ENCODE data around the gene THEMIS2.
"Not testable (repeated sequence)": the region's sequence is repeated elsewhere in the genome, so short reads cannot be mapped to it uniquely, and the experiment has no call there.

Gene THEMIS2

GRCh38 chr1:27863538-27863915, 8.8 kb upstream of the THEMIS2 start:
- DNase-seq = no peak

DNA sequence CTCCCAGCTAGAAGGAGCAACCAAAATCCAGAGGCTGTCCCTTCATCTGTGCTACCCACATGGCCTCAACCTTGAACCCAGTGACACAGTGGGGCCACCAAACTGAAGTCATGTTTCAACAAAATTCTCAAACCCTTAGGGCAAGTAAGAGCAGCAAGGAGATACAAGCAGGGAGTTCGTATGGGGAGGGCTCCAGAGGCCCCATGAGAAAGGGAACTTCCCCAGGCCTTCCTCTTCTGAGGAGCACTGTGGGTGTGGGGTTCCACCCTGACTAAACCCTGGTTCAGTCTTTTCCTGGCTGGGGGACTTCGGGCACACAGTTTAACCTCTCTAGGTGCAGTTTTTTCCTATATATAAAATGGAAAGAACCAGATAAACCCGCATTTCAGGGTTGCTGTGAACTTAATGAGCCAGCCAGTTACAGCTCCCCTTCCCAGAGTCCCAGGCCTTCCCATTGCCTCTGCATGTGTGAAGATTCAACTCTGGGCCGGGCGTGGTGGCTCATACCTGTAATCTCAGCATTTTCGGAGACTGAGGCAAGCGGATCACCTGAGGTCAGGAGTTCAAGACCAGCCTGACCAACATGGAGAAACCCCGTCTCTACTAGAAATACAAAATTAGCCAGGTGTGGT, 8.0 kb upstream of the THEMIS2 start:
- DNase-seq = no peak

- DNase-seq = no peak
Observed at GRCh38 chr1:27865821-27866220, 6.5 kb upstream of the THEMIS2 start.

DNA sequence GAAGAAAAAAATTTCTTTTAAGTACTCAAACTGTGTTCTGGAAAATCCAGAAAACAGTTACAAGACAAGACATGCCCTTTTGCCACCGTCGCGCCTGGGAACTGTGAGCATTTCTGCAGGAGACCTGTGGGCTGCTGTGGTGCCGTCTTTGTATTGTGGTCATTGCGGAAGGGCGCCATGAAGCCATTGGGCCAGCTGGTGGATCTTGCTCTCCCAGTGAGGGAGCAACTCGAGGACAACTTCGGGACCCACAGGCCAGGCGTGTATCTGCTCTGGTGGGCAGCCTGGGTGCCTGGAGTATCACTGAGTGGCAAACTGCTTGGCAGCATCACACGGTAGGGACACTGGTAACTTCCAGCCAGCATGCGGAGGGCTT, 3.8 kb upstream of the THEMIS2 start:
- DNase-seq = no peak

DNA sequence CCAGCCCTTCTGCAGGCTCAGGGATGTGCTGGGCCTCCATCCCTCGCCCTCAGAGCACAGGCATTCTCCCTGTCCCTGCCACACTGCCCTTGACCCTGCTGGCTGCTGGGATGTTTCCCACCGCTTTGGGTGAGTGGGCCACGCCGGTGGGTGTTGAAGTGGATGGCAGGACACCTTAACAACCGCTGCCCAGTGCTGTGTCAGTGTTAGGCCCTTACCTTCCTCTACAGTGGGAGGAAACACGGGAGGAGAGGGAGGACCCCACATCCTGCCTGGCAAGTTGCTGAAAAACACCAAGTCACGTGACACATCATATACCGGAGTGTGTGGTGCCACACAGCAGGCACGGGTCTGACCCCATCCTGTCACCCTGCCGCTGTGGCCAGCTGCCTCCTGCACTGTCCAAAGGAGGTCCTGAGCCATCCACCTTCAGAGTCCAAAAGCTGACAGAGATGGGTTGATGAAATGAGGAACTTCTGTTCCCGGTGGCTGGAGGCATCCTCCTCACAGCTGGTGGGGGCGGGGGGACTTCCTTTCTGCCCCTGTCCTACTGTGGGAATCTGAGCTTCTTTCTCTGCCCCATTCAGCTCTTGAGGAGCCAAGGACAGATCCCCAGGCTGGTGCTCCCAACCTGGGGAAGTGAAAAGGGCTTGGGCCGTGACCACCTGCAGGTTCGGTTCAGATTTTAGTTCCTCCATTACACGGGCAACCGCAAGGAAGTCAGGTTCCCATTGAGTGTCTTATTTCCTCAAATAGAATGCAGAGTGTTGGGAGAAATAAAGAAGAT, 3.2 kb upstream of the THEMIS2 start:
- DNase-seq = no peak

- DNase-seq = no peak
Observed at GRCh38 chr1:27869719-27870085, 2.6 kb upstream of the THEMIS2 start.

DNA sequence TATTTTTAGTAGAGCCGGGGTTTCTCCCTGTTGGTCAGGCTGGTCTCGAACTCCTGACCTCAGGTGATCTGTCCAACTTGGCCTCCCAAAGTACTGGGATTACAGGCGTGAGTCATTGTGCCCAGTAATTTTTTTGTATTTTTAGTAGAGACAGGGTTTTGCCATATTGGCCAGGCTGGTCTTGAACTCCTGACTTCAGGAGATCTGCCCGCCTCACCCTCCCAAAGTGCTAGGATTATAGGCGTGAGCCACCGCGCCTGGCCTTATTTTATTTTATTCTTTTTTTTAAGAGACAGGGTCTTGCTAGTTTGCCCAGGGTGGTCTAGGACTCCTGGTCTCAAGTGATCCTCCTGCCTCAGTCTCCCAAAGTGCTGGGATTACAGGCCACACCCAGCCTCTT, 1.3 kb upstream of the THEMIS2 start:
- DNase-seq = not testable (repeated sequence)

DNA sequence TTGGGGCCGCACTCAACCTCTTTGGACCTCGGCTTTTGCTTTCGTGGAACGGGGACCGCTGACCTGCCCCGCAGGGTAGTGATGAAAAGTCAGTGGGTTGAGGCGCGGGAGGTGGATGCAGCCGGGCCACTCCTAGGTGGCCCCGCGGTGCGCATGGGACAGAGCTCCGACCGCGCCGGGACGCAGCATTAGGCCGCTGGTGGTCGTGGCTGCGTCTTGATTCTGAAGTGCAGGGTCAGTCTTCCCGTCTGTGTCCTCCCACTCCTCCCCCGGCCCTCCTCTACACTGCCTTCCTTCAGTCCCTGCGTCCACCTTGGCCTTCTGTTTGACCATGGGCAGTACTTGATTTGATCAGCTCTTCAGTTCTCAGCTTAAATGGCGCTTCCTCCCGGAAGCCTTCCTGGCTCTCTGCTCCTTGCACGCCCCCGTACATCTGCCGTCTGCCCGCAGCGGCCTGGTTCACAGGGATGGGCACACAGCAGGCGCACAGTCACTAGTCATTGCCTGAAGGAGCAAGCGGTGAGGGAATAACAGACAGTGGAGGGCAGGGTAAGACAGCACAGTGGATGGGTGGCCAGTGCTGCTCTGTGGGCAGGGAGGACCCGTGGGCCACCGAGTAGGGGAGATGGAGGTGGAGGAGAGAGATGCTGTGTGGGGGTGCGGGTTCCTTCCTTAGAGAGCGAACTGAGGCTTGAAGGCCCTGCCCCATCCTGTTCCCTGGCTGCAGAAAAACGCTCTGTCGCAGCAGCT, 633 bp downstream of the THEMIS2 start:
- DNase-seq = peak; percentile 56

DNA sequence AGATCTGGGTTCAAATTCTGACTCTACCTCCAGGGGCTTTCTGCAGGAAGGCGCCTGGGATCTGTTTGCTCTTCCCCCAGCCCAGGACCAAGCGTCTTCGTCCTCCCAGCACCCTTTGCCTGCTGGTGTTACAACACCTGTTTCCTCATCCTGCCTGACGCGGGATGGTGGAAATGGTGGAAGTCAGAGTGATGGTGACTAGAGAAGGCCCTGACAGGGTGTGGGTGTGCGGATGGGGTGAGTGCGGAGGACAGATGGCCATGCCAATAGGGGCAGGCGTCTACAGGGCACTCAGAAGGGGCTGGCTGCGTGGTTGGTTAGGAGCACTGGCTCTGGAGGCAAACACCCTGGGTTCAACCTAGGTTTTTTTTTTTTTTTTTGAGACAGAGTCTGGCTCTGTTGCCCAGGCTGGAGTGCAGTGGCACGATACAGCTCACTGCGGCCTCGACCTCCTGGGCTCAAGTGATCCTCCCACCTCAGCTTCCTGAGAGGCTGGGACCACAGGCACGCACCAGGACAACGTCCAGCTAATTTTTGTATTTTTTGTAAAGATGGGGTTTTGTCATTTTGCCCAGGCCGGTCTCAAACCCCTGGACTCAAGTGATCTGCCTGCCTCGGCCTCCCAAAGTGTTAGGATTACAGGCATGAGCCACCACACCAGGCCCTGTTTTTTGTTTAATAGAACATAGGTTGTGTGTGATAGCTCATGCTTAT, 1.5 kb downstream of the THEMIS2 start:
- no peak for DNase-seq

DNA sequence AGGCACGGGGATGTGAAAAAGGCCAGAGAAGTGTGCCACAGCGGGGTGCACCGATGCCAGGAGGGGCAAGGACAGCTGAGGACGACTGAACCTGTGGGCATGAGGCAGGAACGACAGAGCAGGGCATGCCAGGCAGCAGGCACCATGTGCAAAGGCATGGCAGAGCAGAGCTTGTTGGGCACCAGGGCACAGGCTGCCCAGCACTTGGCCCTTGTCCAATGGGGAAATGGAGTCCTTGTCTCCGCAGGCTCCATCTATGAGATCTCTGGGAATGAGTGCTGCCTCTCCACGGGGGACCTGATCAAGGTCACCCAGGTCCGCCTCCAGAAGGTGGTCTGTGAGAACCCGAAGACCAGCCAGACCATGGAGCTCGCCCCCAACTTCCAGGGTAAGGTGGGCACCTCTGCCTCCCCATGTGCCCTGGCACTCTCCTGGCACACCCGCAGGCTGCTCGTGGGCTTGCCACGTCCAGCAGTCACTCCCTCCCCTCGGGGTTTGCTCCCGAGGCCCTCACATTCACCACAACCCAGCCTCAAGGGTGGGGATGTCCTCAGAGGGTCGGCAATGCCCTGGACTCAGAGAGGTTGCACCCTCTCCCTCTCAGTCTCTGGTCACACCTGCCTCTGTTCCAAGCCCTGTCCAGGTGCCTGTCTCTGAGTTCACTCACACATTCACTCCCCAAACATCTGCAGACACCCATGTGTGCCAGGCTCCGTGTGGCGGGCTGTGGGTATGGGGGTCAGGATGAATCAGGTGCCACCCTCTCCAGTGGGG, 4.2 kb downstream of the THEMIS2 start:
- no peak for DNase-seq

DNA sequence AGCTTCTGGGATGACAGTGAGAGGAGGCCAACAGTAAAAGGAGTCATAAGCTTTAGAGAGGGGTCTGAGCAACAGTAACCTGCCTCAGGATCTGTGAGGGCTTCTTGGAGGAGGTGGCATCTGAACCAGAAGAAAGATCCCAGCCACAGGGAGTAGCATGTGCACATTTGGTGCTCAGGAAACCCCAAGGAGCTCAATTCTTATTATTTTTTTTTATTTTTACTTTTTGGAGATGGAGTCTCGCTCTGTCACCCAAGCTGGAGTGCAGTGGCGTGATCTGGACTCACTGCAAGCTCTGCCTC, 4.7 kb downstream of the THEMIS2 start:
- DNase-seq = no peak

GRCh38 chr1:27878039-27878438, 5.7 kb downstream of the THEMIS2 start:
- DNase-seq = no peak

DNA sequence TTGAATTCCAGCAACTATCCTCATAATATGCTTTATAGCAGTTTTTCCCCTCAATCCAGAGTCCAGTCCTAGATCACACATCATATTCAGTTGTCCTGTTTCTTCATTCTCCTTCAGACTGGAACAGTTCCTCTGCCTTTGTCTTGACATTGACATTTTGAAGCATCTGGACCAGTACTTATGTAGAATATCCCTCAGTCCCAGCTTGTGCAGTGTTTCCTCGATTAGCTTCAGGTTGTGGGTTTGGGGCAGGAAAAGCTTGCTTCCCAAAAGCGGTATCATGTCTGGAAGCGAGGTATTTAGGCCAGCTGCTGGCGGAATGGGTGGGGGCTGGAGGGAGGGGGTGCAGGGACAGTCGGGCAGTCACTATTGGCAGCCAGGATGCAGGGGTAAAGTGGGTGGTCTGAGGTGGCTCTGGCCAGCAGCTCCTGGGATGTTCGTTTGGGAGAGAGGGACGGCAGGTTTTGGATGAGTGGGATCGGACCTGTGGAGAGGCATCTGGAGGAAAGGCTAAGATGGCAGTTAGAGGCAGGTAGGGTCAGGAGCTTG, 6.5 kb downstream of the THEMIS2 start:
- DNase-seq = no peak

- no peak for DNase-seq
Observed at GRCh38 chr1:27879374-27880082, 7.2 kb downstream of the THEMIS2 start.

- DNase-seq = no peak
Observed at GRCh38 chr1:27882543-27882903, 10.2 kb downstream of the THEMIS2 start.

DNA sequence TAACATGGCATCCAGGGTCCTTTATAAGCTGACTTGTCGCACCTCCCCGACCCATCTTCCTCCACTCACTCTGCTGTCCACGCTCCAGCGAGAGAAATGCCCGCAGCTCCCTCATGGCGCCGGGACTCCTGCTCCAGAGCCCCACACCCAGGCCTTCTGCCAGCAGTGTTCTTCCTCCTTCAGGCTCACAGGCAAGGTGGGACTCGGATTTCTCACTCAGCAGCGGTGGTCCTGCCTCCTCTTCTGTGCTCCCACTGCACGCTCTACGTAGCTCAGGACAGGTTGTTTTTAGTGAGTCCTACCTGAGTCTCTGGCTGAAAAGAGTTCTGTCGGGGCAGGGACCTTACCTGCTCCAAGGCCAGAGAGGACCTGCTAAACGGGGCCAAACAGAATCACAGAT, 11.2 kb downstream of the THEMIS2 start:
- DNase-seq = no peak

GRCh38 chr1:27884006-27884954, 11.9 kb downstream of the THEMIS2 start:
- no peak for DNase-seq

DNA sequence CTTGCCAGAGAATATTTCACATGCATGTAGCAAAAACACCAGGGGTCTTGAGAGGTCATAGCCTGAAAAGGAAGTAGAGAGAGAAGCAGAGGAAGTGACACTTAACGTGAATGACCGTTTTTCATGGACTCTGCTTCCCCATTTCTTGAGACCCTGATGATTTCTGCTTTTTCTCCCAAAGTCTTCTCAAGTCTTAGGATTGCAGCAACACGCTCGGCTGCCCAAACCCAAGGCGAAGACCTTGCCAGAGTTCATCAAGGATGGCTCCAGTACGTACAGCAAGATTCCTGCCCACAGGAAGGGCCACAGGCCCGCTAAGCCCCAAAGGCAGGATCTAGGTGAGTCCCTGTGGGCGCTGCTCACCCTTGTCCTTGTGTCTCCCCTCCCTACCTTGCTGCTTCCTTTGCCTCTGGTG, 12.8 kb downstream of the THEMIS2 start:
- DNase-seq = no peak

DNA sequence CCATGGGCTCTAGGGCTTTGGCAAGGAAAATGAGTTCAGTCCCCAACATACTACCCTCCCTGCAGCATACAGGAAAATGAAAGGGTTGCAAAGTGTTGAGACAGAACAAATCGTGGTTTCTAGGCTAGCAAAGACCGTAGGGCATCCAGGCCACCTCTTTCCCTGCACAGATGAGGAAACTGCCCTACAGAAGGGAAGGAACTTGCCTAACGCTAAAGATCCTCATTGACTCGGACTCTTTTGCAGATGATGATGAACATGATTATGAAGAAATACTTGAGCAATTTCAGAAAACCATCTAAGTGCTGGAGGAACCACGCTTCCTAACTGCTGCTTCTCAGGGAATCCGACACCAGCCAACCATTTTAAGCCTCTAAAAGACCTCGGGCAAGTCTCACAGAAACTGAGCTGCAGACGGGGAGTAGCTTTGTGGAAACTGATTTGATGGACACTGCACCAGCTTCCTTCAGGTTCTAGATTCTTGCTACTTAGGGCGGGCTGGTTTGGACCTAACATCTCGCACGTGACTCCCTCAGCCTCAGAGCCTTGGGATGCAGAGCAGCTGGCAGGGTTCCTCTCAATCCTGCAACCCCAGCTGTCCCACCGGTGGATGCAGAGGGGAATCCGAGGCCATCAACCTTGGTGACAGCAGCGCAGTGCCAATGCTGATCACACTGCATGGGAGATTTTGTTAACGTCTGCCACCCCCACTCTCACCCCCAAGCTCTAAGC, 13.4 kb downstream of the THEMIS2 start:
- DNase-seq = no peak

- no peak for DNase-seq
Observed at GRCh38 chr1:27886353-27886679, 14.0 kb downstream of the THEMIS2 start.

Data from NCI-H69 (cell line).